Astrocyte of the spinal cord (primary cell): Measurements from ENCODE around the gene CEP164.

Source experiments
- DNase-seq: peaks from one replicate; pipeline ENCODE4 v3.0.0; 2011; ENCODE audit warnings: low read depth, low spot score
- H3K4me3 ChIP-seq: 2 replicates; pipeline ENCODE4 v1.5.1; 2011; ENCODE audit warnings: low read depth, mild to moderate bottlenecking, low read length, moderate library complexity
- in situ Hi-C: cut with HindIII; loops from 2 replicates; pipeline ENCODE4 v1.10.0; 2017; ENCODE audit warnings: low sequenced_read_pairs
- TF ChIP-seq, protein P1 (sequence below): IDR thresholded peaks from 2 replicates; pipeline ENCODE4 v1.5.1; 2012; ENCODE audit warnings: low read depth, mild to moderate bottlenecking, low read length, inconsistent platforms

Gene CEP164

GRCh38 chr11:117376517-117376916 lies 48.9 kb downstream of the CEP164 start:
- no peak for DNase-seq
- in situ Hi-C loops = no loop called here
- TF ChIP-seq, protein P1, sequence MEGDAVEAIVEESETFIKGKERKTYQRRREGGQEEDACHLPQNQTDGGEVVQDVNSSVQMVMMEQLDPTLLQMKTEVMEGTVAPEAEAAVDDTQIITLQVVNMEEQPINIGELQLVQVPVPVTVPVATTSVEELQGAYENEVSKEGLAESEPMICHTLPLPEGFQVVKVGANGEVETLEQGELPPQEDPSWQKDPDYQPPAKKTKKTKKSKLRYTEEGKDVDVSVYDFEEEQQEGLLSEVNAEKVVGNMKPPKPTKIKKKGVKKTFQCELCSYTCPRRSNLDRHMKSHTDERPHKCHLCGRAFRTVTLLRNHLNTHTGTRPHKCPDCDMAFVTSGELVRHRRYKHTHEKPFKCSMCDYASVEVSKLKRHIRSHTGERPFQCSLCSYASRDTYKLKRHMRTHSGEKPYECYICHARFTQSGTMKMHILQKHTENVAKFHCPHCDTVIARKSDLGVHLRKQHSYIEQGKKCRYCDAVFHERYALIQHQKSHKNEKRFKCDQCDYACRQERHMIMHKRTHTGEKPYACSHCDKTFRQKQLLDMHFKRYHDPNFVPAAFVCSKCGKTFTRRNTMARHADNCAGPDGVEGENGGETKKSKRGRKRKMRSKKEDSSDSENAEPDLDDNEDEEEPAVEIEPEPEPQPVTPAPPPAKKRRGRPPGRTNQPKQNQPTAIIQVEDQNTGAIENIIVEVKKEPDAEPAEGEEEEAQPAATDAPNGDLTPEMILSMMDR = no peak
- H3K4me3 ChIP-seq = no peak overlapping the region

GRCh38 chr11:117378976-117379865 lies 51.6 kb downstream of the CEP164 start:
- H3K4me3 ChIP-seq = no peak overlapping the region
- no peak for DNase-seq
- TF ChIP-seq, protein P1 = no peak
- in situ Hi-C loops = no loop called here

DNA sequence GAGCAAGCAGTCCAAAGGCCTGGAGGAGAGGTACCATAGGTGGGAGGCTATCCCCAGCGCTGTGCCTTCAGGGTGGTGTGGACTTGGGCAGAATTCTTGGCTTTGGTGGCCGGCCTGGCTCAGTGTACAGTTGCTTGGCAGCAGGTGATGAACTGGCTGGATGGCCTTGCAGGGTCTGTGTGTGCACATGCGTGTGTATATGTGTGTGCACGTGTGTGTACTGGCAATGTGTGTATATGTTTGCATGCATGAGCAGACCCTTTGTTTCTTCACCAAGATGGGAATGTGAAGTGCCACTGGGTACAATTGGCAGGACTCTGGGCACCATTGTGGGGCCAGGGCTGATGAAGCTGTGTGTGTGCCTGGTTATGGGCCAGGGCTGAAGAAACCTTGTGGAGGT lies 53.0 kb downstream of the CEP164 start:
- H3K4me3 ChIP-seq = no peak overlapping the region
- in situ Hi-C loops = no loop called here
- no peak for DNase-seq
- TF ChIP-seq, protein P1 = no peak

DNA sequence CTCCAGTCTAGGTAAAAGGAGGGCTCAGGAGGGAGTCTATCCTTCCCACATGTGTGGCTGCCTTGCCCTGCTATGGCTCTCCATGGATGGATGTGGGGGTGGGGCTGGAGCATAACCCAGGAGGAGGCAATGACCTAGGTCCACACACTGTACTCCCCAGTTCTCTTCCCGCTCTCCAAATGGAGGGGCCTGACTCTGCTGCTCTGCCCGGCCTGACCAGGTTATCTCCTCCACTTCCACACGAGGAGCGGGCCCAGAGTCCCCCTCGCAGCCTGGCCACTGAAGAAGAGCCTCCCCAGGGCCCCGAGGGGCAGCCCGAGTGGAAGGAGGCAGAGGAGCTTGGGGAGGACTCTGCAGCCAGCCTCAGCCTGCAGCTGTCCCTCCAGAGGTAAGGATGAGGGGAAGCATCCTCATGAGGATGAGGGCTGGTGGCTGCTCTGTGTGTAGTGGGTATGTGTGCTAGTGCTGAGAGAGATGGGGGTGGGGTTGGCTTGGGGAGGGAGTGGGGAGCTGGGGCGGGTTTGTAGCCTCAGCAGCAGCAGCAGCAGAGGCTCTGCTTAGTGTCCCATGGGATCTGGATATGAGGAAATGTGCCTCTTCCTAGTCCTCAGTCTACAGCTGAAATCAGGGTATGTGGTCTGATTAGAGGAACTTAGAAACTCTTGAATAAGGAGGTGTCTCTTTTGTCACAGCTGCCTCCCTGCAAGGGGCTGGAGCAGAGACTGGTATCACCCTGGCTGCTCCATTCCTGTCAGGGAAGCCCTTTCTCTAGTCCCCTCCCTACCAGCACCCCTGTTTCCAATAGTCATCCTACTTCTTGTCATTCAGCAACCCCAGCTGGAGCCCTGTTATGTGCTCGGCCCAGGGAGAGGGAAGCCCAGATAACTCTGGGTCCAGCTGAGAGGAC lies 54.1 kb downstream of the CEP164 start:
- H3K4me3 ChIP-seq = no peak overlapping the region
- no peak for DNase-seq
- in situ Hi-C loops = no loop called here
- TF ChIP-seq, protein P1 = no peak

DNA sequence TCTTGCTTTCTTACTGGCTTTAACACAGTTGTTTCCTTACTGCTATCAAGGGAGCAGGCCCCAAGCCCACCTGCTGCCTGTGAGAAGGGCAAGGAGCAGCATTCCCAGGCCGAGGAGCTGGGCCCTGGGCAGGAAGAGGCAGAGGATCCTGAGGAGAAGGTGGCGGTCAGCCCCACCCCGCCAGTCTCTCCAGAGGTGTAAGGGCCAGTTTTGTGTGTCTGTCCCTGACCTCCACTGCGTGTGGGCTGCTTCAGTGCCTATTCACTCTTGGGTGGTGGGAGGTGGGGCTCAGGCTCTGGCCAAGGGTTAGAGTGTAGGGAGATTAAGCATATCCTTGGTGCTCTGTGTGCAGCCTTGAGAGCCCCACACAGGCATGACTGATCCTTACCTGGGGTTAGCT lies 55.1 kb downstream of the CEP164 start:
- no peak for DNase-seq
- H3K4me3 ChIP-seq = no peak overlapping the region
- in situ Hi-C loops = no loop called here
- TF ChIP-seq, protein P1 = no peak

- in situ Hi-C loops = no loop called here
- no peak overlapping the region for H3K4me3 ChIP-seq
- TF ChIP-seq, protein P1 = no peak
- DNase-seq = peak; percentile 68
Measured at GRCh38 chr11:117384045-117384444, 56.4 kb downstream of the CEP164 start.
